Measurements from ENCODE around the gene ZNF521.

The ZNF521 gene

GRCh38 chr18:25299426-25300300 lies 52.3 kb downstream of the ZNF521 start:
- H3K27me3 ChIP-seq (replicated peaks; ENCODE audit: control insufficient read depth, insufficient read depth, low read length) = no peaks in the 10 kb centered on the region; the same call in 1 of the 2 replicates
- no peak for TF ChIP-seq CTCF (IDR thresholded peaks at IDR 0.05; ENCODE audit: insufficient read depth, low read length, poor library complexity, severe bottlenecking)
- H3K36me3 ChIP-seq (ENCODE audit: control insufficient read depth, insufficient read depth, low read length) = no peaks in the 10 kb centered on the region
- no peak overlapping the region for H3K4me3 ChIP-seq (replicated peaks; ENCODE audit: low read depth, low read length)
- no peak for DNase-seq (ENCODE audit: extremely low read depth, insufficient read length)

DNA sequence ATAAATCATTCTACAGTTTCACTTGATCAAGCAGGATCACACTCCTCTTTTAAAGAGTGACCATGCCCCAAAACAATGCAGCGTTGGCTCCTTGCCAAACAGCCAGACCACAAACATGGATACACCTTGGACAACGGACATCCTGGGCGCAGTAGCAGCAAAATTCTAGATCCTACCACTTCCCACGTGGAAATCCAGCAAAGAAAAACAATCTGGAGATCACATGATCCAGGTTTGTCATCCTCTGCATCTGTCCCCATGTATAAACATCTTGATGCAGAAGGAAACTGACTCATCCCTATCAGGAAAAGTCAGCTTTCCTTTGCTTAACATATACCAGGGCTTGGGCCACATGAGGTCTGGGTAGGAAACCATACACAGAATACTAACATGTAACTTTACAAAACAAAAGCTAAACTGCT lies 53.1 kb downstream of the ZNF521 start:
- Histone ChIP-seq H3K36me3 (ENCODE audit: control insufficient read depth, insufficient read depth, low read length) (no peaks in the 10 kb centered on the region), H3K27me3 (replicated peaks; ENCODE audit: control insufficient read depth, insufficient read depth, low read length) (no peaks in the 10 kb centered on the region; the same call in 1 of the 2 replicates), H3K4me3 (replicated peaks; ENCODE audit: low read depth, low read length) (no peak overlapping the region)
- no peak for DNase-seq (ENCODE audit: extremely low read depth, insufficient read length)
- no peak for TF ChIP-seq CTCF (IDR thresholded peaks at IDR 0.05; ENCODE audit: insufficient read depth, low read length, poor library complexity, severe bottlenecking)

- no peak for DNase-seq (ENCODE audit: extremely low read depth, insufficient read length)
- Histone ChIP-seq H3K36me3 (ENCODE audit: control insufficient read depth, insufficient read depth, low read length) (no peaks in the 10 kb centered on the region), H3K4me3 (replicated peaks; ENCODE audit: low read depth, low read length) (no peak overlapping the region), H3K27me3 (replicated peaks; ENCODE audit: control insufficient read depth, insufficient read depth, low read length) (no peaks in the 10 kb centered on the region; the same call in 1 of the 2 replicates)
- no peak for TF ChIP-seq CTCF (IDR thresholded peaks at IDR 0.05; ENCODE audit: insufficient read depth, low read length, poor library complexity, severe bottlenecking)
Measured at GRCh38 chr18:25295624-25296138, 56.3 kb downstream of the ZNF521 start.

GRCh38 chr18:25291150-25291549 lies 60.8 kb downstream of the ZNF521 start:
- no peak for TF ChIP-seq CTCF (IDR thresholded peaks at IDR 0.05; ENCODE audit: insufficient read depth, low read length, poor library complexity, severe bottlenecking)
- DNase-seq (ENCODE audit: extremely low read depth, insufficient read length) = no peak
- Histone ChIP-seq H3K36me3 (ENCODE audit: control insufficient read depth, insufficient read depth, low read length) (no peaks in the 10 kb centered on the region), H3K27me3 (replicated peaks; ENCODE audit: control insufficient read depth, insufficient read depth, low read length) (no peaks in the 10 kb centered on the region), H3K4me3 (replicated peaks; ENCODE audit: low read depth, low read length) (no peak overlapping the region)

DNA sequence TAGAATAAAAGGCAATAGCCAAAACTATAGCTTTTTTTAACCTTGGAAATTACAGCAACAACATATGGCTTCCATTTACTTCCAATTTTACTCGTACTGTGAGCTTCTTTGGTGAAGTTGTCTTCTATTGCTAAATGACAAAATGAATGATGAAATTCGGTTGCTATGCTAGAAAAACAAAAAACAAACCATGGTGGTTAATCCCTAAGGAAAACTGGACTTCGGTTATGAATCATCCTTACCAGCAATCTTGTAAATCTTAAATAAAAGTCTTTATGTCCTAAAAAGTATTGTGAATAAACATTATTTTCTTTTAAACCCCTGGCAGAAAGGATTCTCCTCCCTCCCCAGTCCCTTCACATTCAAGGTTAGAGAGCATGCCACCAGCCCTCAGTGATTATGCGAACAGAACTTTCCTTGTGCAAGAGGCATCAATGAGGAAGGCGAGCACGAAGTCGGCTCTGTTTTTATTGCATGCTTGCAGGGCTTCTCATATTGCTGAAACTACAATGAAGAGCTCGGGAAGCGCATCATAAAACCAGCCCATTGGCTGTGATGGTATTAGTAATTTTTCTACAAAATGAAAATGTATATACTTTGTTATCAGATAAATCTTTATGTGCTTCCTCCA lies 62.9 kb downstream of the ZNF521 start:
- DNase-seq (ENCODE audit: extremely low read depth, insufficient read length) = no peak
- no peak overlapping the region for H3K4me3 ChIP-seq (replicated peaks; ENCODE audit: low read depth, low read length)
- no peaks in the 10 kb centered on the region for H3K36me3 ChIP-seq (ENCODE audit: control insufficient read depth, insufficient read depth, low read length)
- TF ChIP-seq CTCF (IDR thresholded peaks at IDR 0.05; ENCODE audit: insufficient read depth, low read length, poor library complexity, severe bottlenecking) = no peak
- no peaks in the 10 kb centered on the region; the same call in 1 of the 2 replicates for H3K27me3 ChIP-seq (replicated peaks; ENCODE audit: control insufficient read depth, insufficient read depth, low read length)
